Uterus (tissue), 2 donors: ENCODE measurements around the gene ONECUT3.

Experiments
- CTCF ChIP-seq, 4 experiments: fragments of 200-600 bp in 2 of 4; fragments of 450-650 bp in 2 of 4; sonication (generic) in 2 of 4; IDR thresholded peaks; one replicate each; pipeline ENCODE4 v1.5.1; 2016 to 2019; ENCODE audit warnings: antibody characterized with exemption in 4 of 4, mild to moderate bottlenecking in 2 of 4, moderate library complexity in 1 of 4
- POLR2A ChIP-seq, 2 donors: fragments of 450-650 bp; IDR thresholded peaks; one replicate each; pipeline ENCODE4 v1.6.1; 2016; ENCODE audit warnings: antibody characterized with exemption in 2 of 2, mild to moderate bottlenecking in 1 of 2, moderate library complexity in 1 of 2

- TF ChIP-seq CTCF (IDR thresholded peaks at IDR 0.05) (no peak), POLR2A (IDR thresholded peaks at IDR 0.05) (no peak)
These were observed 9.1 kb upstream of the ONECUT3 start for GRCh38 chr19:1744133-1744665.
